BJ (cell line): Measurements from ENCODE around the gene NHSL2. TPM values are rescaled to one million over a fixed set of nuclear protein-coding genes. Genes with fewer than 3 reads are reported as not detected.

Experiments
- CTCF ChIA-PET: fragments of 350-600 bp; formaldehyde crosslinking; extraction: SDS; loops from one replicate; lab custom pipeline; 2021; ENCODE audit warnings: antibody characterized with exemption, inconsistent platforms; lab: Yijun Ruan, JAX
- POLR2A ChIA-PET: fragments of 300-600 bp; sonication (Branson Sonifier 250); formaldehyde crosslinking; extraction: SDS; loops from one replicate; lab custom pipeline; 2021; ENCODE audit warnings: antibody characterized with exemption; lab: Charles Lee
- DNase-seq: peaks from one replicate; pipeline ENCODE4 v3.0.0-alpha.2; 2011; ENCODE audit warnings: low read depth
- H3K27me3 ChIP-seq: 2 replicates; pipeline ENCODE4 v1.6.0; 2011; ENCODE audit warnings: low read length; ENCODE audit not compliant: control insufficient read depth, insufficient read depth
- H3K36me3 ChIP-seq: 2 replicates; pipeline ENCODE4 v1.5.1; 2011; ENCODE audit warnings: low read length; ENCODE audit not compliant: control insufficient read depth, insufficient read depth
- H3K4me3 ChIP-seq: 2 replicates; pipeline ENCODE4 v1.5.1; 2011; ENCODE audit warnings: low read depth, mild to moderate bottlenecking, control low read depth, low read length
- polyA plus RNA-seq: library from polyadenylated mRNA; depleted of rRNA; stranded (reverse); fragments of >200 nt; gene quantifications from 2 replicates; pipeline ENCODE4 v1.2.3, GENCODE V29; 2011
- TF ChIP-seq, protein P1 (sequence below): IDR thresholded peaks from 2 replicates; pipeline ENCODE4 v1.5.1; 2011; ENCODE audit warnings: low read depth, mild to moderate bottlenecking, control low read depth, inconsistent platforms, low read length, moderate library complexity; ENCODE audit not compliant: insufficient read depth

Gene NHSL2
- polyA plus RNA-seq, 1 experiment, result 7.9 TPM

DNA sequence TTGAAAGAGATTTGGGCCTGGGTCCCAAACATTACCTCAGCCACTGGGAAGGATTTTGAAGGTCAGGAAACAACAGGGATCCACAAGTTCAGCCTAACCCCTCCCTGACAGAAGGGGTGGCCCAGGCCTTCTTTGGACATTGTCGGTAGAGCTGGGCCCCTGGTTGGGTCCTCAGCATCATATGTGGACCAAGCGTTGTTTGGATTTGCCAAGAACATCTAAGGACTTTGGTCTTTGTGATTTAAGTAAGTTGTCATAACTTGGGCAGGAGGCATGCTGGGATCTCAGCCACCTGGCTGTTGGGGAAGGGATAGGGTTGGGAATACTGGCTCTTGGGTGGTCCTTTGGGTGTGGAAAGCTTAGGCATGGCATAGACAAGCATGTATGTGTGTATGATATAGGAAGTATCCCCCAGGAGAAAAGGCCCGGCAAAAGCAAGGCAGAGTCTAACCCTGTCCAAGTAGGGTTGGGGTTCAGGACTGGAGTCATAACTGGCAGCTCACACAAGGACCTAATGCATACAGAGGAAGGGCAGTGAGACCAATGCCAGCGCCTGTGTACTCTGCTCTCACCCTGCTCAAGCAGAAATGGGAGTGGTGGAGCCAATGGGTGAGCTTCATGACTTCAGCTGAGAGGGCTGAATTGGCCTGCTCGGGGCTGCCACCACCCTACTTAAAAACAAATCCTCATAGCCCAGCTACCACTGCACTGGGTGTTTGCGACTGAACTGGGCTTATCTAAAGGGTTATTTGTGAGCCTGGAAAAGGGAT is 118.2 kb downstream of the NHSL2 start:
- CTCF ChIA-PET, result interaction anchor here (0.8 to 6.3 kb wide), 4 partner anchors 10 to 97 kb away, joined by 3 to 40 read pairs (median 10); no protein-coding TSS in a partner anchor
- H3K27me3 ChIP-seq, result no peaks in the 10 kb centered on the region
- TF ChIP-seq, protein P1, sequence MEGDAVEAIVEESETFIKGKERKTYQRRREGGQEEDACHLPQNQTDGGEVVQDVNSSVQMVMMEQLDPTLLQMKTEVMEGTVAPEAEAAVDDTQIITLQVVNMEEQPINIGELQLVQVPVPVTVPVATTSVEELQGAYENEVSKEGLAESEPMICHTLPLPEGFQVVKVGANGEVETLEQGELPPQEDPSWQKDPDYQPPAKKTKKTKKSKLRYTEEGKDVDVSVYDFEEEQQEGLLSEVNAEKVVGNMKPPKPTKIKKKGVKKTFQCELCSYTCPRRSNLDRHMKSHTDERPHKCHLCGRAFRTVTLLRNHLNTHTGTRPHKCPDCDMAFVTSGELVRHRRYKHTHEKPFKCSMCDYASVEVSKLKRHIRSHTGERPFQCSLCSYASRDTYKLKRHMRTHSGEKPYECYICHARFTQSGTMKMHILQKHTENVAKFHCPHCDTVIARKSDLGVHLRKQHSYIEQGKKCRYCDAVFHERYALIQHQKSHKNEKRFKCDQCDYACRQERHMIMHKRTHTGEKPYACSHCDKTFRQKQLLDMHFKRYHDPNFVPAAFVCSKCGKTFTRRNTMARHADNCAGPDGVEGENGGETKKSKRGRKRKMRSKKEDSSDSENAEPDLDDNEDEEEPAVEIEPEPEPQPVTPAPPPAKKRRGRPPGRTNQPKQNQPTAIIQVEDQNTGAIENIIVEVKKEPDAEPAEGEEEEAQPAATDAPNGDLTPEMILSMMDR, result no peak
- H3K4me3 ChIP-seq, result no peak overlapping the region
- no peak for DNase-seq
- H3K36me3 ChIP-seq, result no peaks in the 10 kb centered on the region
- POLR2A ChIA-PET, result no interaction called here

DNA sequence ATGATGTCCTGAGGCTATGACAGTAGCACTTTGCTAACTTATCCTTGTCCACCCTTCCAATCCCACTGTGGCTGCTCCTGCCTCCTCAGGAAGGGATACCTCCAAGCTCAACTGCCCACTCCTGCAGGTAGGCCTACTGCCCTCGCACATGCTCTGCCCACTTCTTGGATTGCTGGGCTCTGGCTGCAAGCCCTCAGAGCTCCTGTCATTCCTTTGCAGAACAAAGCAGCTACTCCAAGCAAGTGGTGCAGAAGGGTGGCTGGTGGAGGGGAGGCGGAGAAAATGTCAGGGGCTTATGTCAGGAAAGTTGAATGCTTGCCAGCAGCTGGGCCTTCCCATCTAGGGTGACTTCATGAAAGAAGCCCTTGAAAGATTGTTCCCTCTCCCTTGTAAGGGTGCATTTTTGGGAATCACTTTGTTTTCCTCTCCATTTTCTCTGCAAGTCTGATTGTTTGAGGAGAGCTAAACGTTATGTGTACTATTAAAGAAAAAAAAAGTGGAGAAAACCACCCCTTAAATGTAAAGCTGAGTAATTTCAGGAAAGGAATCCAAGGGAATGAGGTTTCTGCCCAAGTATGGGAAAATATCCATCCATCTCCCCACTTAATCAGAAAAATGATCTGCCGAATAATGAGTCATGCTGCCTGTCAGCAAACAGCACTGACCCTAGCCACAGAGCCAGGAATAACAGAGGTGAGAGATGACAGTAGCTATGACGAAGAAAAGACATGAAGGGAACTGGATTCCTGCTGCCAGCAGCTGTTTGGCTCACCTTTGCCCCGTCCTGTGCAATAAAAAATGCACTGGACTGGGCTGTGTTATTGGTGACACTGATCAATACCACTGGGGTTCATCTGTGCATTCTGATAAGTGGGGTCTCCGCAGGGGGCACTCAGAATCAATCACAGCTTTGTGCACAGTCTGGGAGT is 119.1 kb downstream of the NHSL2 start:
- TF ChIP-seq, protein P1, result no peak
- ChIA-PET CTCF (interaction anchor here (0.9 to 6.3 kb wide), 6 partner anchors 10 to 247 kb away, joined by 3 to 40 read pairs (median 4); partner anchors contain the start of gene RPS4X), POLR2A (no interaction called here)
- peak; percentile 41 for DNase-seq
- H3K4me3 ChIP-seq, result no peak overlapping the region
- no peaks in the 10 kb centered on the region for H3K36me3 ChIP-seq
- H3K27me3 ChIP-seq, result no peaks in the 10 kb centered on the region

DNA sequence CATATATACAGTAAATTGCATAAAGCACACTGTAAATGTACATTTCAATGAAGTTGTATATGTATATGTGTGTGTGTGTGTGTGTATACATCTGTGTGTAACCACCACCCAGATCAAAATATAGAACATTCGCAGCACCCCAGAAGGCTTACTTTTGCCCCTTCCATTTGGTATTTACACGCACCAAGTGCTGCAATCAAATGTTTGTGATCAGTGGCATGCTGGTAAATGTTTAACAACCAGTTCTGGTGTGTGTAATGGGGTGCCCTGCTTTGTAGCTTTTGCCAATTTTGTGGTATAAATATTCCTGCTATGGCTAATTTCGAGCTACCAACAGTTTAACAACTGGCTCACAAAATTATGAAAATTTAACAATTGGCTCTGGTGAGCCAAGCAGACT is 119.8 kb downstream of the NHSL2 start:
- Histone ChIP-seq H3K27me3 (no peaks in the 10 kb centered on the region), H3K36me3 (no peaks in the 10 kb centered on the region), H3K4me3 (no peak overlapping the region)
- CTCF ChIA-PET, result interaction anchor here (0.7 to 6.3 kb wide), 6 partner anchors 10 to 247 kb away, joined by 3 to 40 read pairs (median 4); partner anchors contain the start of gene RPS4X
- TF ChIP-seq, protein P1, result no peak
- DNase-seq, result no peak
- POLR2A ChIA-PET, result no interaction called here

DNA sequence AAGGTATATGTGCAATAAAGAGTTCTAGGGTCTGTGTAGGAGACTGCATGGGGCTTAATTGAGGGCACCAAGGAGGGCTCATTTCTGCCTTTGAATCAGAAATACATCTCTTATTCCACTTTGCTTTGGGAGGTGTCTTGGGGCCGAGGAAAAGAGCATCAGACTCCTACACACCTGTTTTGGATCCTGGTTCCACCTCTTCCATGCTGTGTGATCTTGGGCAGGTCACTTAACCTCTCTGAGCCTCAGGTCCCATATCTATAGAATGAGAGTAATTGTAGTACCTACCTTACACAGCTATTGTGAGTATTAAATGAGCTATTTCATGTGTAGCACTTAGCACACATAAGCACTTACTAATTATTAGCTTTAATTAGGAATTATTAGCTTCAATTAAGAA is 120.5 kb downstream of the NHSL2 start:
- CTCF ChIA-PET, result interaction anchor here (0.7 to 6.3 kb wide), 3 partner anchors 12 to 96 kb away, joined by 3 to 40 read pairs (median 6); no protein-coding TSS in a partner anchor
- POLR2A ChIA-PET, result interaction anchor here (0.6 kb wide), 1 partner anchor 246 kb away, joined by 3 read pairs; the partner anchor contains the start of gene RPS4X
- TF ChIP-seq, protein P1, result no peak
- no peak for DNase-seq
- Histone ChIP-seq H3K27me3 (no peaks in the 10 kb centered on the region), H3K36me3 (no peaks in the 10 kb centered on the region), H3K4me3 (no peak overlapping the region)
